Measurements from ENCODE around the gene FOXQ1. TPM values are rescaled to one million over a fixed set of nuclear protein-coding genes. Genes with fewer than 3 reads are reported as not detected.

The FOXQ1 gene
- total RNA-seq, 2 experiments from 2014 or later: not detected

DNA sequence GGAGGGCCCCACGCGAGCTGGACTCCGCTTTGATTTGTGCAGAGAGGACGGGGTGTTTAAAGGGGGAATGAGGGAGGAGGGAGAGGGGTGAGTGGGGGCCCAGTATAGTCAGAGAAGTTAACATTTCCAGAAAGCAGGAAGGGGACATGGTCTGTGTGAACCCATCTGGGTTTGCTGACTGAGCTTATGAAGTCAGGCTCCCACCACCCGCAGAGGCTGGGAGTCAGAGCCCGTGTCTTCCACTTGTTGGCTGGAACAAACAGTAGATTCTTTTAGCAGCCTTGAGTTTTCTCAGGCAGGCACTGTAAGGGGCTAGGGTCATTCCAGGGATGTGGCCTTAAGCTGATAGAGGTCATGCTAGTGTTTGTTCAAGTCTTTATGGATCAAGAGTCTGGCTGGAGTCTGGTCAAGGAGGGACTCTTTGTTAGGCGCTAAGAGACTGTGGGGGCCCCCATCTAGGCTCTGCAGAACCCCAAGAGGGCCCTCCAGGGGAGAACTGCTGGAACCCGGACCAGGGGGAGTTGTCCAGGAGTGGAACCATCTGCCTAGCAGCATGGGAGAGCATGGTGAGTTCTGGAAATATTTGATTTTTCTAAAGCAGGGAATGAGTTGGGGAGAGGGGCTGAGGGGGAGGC is 31.1 kb upstream of the FOXQ1 start:
- Histone ChIP-seq H3K4me1 (ENCODE audit: insufficient read depth, low read length, poor library complexity, severe bottlenecking) (no peaks in the 10 kb centered on the region), H3K9me2 (ENCODE audit: insufficient read depth, low read length) (no peaks in the 10 kb centered on the region), H3K9me3 (ENCODE audit: low read length) (no peaks in the 10 kb centered on the region), H3K36me3 (ENCODE audit: insufficient read depth, low read length) (no peaks in the 10 kb centered on the region), H3K4me2 (ENCODE audit: low read length) (no peak overlapping the region), H3K27ac (ENCODE audit: low read depth, low read length, poor library complexity, severe bottlenecking) (no peak overlapping the region), H2AFZ (ENCODE audit: low read length) (no peak overlapping the region), H3K79me2 (ENCODE audit: insufficient read depth, low read depth, low read length) (no peaks in the 10 kb centered on the region), H3K4me3 (ENCODE audit: low read depth, low read length, poor library complexity, severe bottlenecking) (no peak overlapping the region), H4K20me1 (ENCODE audit: insufficient read depth, low read length) (no peaks in the 10 kb centered on the region)
- DNase-seq (ENCODE audit: low spot score): no peak
- ChIA-PET CTCF (ENCODE audit: unreplicated experiment) (no interaction called here), POLR2A (no interaction called here)
- no TSS peak for BruUV-seq (replicated peaks)
- TF ChIP-seq EZH2phosphoT487 (IDR thresholded peaks at IDR 0.05; ENCODE audit: borderline replicate concordance, low read depth, low read length): no peak
- TF ChIP-seq, protein P1, sequence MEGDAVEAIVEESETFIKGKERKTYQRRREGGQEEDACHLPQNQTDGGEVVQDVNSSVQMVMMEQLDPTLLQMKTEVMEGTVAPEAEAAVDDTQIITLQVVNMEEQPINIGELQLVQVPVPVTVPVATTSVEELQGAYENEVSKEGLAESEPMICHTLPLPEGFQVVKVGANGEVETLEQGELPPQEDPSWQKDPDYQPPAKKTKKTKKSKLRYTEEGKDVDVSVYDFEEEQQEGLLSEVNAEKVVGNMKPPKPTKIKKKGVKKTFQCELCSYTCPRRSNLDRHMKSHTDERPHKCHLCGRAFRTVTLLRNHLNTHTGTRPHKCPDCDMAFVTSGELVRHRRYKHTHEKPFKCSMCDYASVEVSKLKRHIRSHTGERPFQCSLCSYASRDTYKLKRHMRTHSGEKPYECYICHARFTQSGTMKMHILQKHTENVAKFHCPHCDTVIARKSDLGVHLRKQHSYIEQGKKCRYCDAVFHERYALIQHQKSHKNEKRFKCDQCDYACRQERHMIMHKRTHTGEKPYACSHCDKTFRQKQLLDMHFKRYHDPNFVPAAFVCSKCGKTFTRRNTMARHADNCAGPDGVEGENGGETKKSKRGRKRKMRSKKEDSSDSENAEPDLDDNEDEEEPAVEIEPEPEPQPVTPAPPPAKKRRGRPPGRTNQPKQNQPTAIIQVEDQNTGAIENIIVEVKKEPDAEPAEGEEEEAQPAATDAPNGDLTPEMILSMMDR (conservative IDR thresholded peaks at IDR 0.05; ENCODE audit: low read length): no peak
- intact Hi-C loops (cut with micrococcal nuclease; ENCODE audit: unreplicated experiment): no loop called here

DNA sequence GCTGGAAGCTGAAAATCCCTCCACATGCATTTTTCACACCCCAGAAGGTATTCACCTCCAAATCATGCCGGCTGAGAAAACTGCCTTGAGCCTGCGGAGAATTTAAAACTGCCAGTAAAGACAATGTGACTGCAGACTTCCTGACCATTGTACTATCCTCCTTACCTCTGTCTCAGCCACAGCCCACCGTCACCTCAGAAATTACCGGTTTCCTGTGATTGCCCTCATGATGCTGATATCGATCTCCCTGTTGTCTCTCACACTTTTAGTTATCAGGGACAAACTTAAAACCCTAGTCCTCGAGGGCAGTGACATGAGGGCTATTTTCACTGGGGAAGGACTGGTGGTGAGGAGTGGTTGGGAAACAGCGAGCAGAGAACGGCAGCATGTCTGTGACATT is 30.2 kb upstream of the FOXQ1 start:
- no peaks in the 10 kb centered on the region for H3K9me3 ChIP-seq (ENCODE audit: low read length)
- no peak for DNase-seq (ENCODE audit: low spot score)
- no peaks in the 10 kb centered on the region for H3K4me1 ChIP-seq (ENCODE audit: insufficient read depth, low read length, poor library complexity, severe bottlenecking)
- BruUV-seq (replicated peaks): no TSS peak
- H3K4me2 ChIP-seq (ENCODE audit: low read length): no peak overlapping the region
- H3K36me3 ChIP-seq (ENCODE audit: insufficient read depth, low read length): no peaks in the 10 kb centered on the region
- ChIA-PET CTCF (ENCODE audit: unreplicated experiment) (no interaction called here), POLR2A (no interaction called here)
- H3K79me2 ChIP-seq (ENCODE audit: insufficient read depth, low read depth, low read length): no peaks in the 10 kb centered on the region
- no peak overlapping the region for H2AFZ ChIP-seq (ENCODE audit: low read length)
- no peaks in the 10 kb centered on the region for H3K9me2 ChIP-seq (ENCODE audit: insufficient read depth, low read length)
- intact Hi-C loops (cut with micrococcal nuclease; ENCODE audit: unreplicated experiment): no loop called here
- H3K27ac ChIP-seq (ENCODE audit: low read depth, low read length, poor library complexity, severe bottlenecking): no peak overlapping the region
- H4K20me1 ChIP-seq (ENCODE audit: insufficient read depth, low read length): no peaks in the 10 kb centered on the region
- TF ChIP-seq, protein P1 (conservative IDR thresholded peaks at IDR 0.05; ENCODE audit: low read length): no peak
- TF ChIP-seq EZH2phosphoT487 (IDR thresholded peaks at IDR 0.05; ENCODE audit: borderline replicate concordance, low read depth, low read length): no peak
- no peak overlapping the region for H3K4me3 ChIP-seq (ENCODE audit: low read depth, low read length, poor library complexity, severe bottlenecking)

DNA sequence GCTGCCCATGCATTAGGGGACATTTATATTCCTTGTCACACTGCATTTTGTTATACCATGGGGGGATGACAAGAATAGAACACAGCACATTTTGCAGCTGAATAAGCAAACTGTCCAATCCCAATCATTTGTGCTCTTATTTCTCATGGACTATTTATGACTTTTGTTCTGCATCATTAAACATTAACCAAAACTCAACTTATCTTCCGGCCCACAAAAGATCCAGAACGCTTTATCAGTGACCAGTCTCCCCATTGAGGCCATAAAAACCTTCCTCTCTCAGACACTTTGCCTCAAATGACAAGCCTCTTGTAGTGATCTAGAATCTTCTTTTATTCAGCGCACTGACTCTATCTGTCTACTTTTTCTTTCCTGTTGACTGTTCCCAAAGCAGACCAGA is 28.4 kb upstream of the FOXQ1 start:
- Histone ChIP-seq H3K36me3 (ENCODE audit: insufficient read depth, low read length) (no peaks in the 10 kb centered on the region), H4K20me1 (ENCODE audit: insufficient read depth, low read length) (no peaks in the 10 kb centered on the region), H3K9me3 (ENCODE audit: low read length) (no peaks in the 10 kb centered on the region), H3K4me2 (ENCODE audit: low read length) (no peak overlapping the region), H3K79me2 (ENCODE audit: insufficient read depth, low read depth, low read length) (no peaks in the 10 kb centered on the region), H2AFZ (ENCODE audit: low read length) (no peak overlapping the region), H3K9me2 (ENCODE audit: insufficient read depth, low read length) (no peaks in the 10 kb centered on the region), H3K4me3 (ENCODE audit: low read depth, low read length, poor library complexity, severe bottlenecking) (no peak overlapping the region), H3K4me1 (ENCODE audit: insufficient read depth, low read length, poor library complexity, severe bottlenecking) (no peaks in the 10 kb centered on the region), H3K27ac (ENCODE audit: low read depth, low read length, poor library complexity, severe bottlenecking) (no peak overlapping the region)
- BruUV-seq (replicated peaks): no TSS peak
- ChIA-PET POLR2A (no interaction called here), CTCF (ENCODE audit: unreplicated experiment) (no interaction called here)
- intact Hi-C loops (cut with micrococcal nuclease; ENCODE audit: unreplicated experiment): no loop called here
- DNase-seq (ENCODE audit: low spot score): no peak
- TF ChIP-seq, protein P1 (conservative IDR thresholded peaks at IDR 0.05; ENCODE audit: low read length): no peak
- TF ChIP-seq EZH2phosphoT487 (IDR thresholded peaks at IDR 0.05; ENCODE audit: borderline replicate concordance, low read depth, low read length): no peak
